ENCODE results near the gene ARL3.

ARL3 gene

DNA sequence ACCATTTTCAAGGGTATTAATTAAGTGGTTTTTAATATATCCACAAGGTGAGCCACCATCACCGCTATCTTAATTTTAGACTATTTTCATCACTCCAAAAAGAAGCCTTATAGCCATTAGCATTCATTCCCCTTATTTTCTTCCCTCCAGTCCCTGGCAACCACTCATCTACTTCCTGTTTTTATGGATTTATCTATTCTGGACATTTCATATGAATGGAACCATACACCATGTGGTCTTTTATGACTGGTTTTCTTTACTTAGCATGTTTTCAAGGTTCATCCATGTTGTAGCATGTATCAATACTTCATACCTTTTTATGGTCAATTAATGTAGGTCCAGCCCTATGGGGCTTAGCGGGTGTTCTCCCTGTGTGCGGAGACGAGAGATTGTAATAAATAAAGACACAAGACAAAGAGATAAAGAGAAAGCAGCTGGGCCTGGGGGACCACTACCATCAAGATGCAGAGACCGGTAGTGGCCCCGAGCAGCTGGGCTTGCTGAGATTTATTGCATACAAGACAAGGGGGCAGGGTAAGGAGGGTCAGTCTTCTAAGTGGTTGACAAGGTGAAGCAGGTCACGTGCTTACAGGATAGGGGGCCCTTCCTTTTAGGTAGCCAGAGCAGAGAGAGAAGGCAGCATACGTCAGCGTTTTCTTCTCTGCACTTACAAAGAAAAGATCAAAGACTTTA is 44.2 kb upstream of the ARL3 start:
- Mint-ChIP-seq H3K4me1 (peaks cover 53% of the 10 kb centered on the region), H3K9me3 (no peaks in the 10 kb centered on the region), H3K27me3 (ENCODE audit: low read depth) (no peaks in the 10 kb centered on the region), H3K27ac (peak overlapping the region; percentile 86 to 93 (median 91)), H3K36me3 (ENCODE audit: low read depth) (peaks cover 4% of the 10 kb centered on the region), H3K4me3 (peak overlapping the region; percentile 22 to 63 (median 53))
- TF ChIP-seq, protein P1, sequence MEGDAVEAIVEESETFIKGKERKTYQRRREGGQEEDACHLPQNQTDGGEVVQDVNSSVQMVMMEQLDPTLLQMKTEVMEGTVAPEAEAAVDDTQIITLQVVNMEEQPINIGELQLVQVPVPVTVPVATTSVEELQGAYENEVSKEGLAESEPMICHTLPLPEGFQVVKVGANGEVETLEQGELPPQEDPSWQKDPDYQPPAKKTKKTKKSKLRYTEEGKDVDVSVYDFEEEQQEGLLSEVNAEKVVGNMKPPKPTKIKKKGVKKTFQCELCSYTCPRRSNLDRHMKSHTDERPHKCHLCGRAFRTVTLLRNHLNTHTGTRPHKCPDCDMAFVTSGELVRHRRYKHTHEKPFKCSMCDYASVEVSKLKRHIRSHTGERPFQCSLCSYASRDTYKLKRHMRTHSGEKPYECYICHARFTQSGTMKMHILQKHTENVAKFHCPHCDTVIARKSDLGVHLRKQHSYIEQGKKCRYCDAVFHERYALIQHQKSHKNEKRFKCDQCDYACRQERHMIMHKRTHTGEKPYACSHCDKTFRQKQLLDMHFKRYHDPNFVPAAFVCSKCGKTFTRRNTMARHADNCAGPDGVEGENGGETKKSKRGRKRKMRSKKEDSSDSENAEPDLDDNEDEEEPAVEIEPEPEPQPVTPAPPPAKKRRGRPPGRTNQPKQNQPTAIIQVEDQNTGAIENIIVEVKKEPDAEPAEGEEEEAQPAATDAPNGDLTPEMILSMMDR (IDR thresholded peaks at IDR 0.05; ENCODE audit: unreplicated experiment in 3 of 3): no peak

- Mint-ChIP-seq H3K9me3 (no peaks in the 10 kb centered on the region), H3K36me3 (ENCODE audit: low read depth) (peaks cover 4% of the 10 kb centered on the region), H3K4me1 (peaks cover 53% of the 10 kb centered on the region), H3K27me3 (ENCODE audit: low read depth) (no peaks in the 10 kb centered on the region), H3K4me3 (no peak overlapping the region), H3K27ac (peak overlapping the region; percentile 53 to 72 (median 67))
- TF ChIP-seq, protein P1 (IDR thresholded peaks at IDR 0.05; ENCODE audit: unreplicated experiment in 3 of 3): no peak
These were observed 43.1 kb upstream of the ARL3 start for GRCh38 chr10:102757323-102757722.

- H3K4me3 Mint-ChIP-seq: no peak overlapping the region
- peak overlapping the region; percentile 58 to 88 (median 84) for H3K27ac Mint-ChIP-seq
- H3K27me3 Mint-ChIP-seq (ENCODE audit: low read depth): no peaks in the 10 kb centered on the region
- H3K36me3 Mint-ChIP-seq (ENCODE audit: low read depth): peaks cover 4% of the 10 kb centered on the region
- peaks cover 39% of the 10 kb centered on the region for H3K4me1 Mint-ChIP-seq
- TF ChIP-seq, protein P1 (IDR thresholded peaks at IDR 0.05; ENCODE audit: unreplicated experiment in 3 of 3): no peak
- no peaks in the 10 kb centered on the region for H3K9me3 Mint-ChIP-seq
These were observed 39.5 kb upstream of the ARL3 start for GRCh38 chr10:102753718-102754117.

- H3K27me3 Mint-ChIP-seq (ENCODE audit: low read depth): no peaks in the 10 kb centered on the region
- no peak overlapping the region for H3K4me3 Mint-ChIP-seq
- no peaks in the 10 kb centered on the region for H3K9me3 Mint-ChIP-seq
- H3K27ac Mint-ChIP-seq: peak overlapping the region; percentile 58 to 88 (median 84)
- peaks cover 39% of the 10 kb centered on the region for H3K4me1 Mint-ChIP-seq
- peaks cover 10% of the 10 kb centered on the region for H3K36me3 Mint-ChIP-seq (ENCODE audit: low read depth)
- TF ChIP-seq, protein P1 (IDR thresholded peaks at IDR 0.05; ENCODE audit: unreplicated experiment in 3 of 3): peak; percentile 45 to 52 (median 49)
These were observed 38.9 kb upstream of the ARL3 start for GRCh38 chr10:102752934-102753664.

GRCh38 chr10:102752266-102752930 is 38.2 kb upstream of the ARL3 start:
- Mint-ChIP-seq H3K4me3 (no peak overlapping the region), H3K9me3 (no peaks in the 10 kb centered on the region), H3K27me3 (ENCODE audit: low read depth) (no peaks in the 10 kb centered on the region), H3K36me3 (ENCODE audit: low read depth) (peaks cover 11% of the 10 kb centered on the region), H3K27ac (peak overlapping the region; percentile 0 to 84 (median 15)), H3K4me1 (peaks cover 38% of the 10 kb centered on the region)
- TF ChIP-seq, protein P1 (IDR thresholded peaks at IDR 0.05; ENCODE audit: unreplicated experiment in 3 of 3): no peak
